AG20443 (cell line): ENCODE results near the gene USP6.
"Not testable (repeated sequence)": the region's sequence is repeated elsewhere in the genome, so short reads cannot be mapped to it uniquely, and the experiment has no call there.

Experiments used
- DNase-seq: peaks from one replicate; pipeline ENCODE4 v3.0.0; 2012; ENCODE audit warnings: low spot score, mixed read lengths

USP6 gene

DNA sequence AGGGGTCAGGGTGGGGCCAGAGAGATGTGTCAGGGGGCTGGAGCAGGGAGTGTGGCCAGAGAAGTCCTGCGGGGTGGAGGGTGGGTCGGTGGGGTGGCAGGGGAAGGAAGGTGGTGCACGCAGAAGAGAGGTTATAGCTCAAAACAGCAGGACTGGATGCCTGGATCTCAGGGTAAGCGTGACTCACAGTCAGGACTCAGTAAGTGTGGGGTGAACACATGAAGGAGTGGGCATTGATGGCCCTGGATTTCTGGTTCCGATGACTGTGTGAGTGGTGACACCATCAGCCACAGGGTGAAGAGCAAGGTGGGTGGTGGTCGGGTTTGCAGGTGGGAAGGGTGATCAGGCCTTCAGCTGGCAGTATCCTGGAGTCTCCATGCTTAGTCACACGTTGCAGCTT lies 6.2 kb downstream of the USP6 start:
- DNase-seq: not testable (repeated sequence)

DNA sequence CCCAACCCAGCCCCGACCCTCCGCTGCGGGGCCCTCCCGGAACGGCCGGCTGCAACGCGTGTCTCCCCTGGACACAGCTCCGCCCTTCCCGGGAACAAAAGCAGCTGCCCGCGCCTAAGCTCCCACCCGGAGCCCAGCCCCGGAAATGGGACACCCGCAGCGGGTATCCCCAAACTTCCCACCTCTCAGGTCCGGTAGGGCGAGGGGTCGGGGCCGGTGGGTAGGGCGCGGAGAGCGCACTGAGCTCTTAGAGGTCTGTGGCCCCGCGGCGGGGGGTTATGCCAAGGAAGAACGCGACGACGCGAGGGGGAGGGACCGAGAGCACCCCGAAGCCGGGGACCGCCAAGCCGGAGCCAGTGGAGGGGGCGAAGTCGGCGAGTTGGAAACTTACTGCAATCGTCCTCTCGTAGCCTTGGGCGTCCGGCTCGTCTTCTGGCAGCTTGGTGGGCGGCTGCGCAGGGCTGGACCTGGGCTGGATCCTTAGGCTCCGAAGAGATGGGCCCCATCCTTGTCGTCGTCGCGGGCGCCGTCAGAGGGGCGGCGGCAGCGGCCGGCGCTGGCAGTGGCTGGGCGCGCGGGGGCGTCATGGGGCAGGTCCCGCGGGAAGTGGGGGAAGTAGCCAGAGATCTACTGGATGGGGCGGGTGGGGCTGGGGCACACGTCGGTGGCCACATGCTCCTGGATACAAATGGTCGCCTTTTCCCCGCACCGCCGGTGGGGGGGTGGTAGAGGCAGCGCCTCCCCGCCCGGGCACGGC lies 6.9 kb downstream of the USP6 start:
- DNase-seq: peak; percentile 48

DNA sequence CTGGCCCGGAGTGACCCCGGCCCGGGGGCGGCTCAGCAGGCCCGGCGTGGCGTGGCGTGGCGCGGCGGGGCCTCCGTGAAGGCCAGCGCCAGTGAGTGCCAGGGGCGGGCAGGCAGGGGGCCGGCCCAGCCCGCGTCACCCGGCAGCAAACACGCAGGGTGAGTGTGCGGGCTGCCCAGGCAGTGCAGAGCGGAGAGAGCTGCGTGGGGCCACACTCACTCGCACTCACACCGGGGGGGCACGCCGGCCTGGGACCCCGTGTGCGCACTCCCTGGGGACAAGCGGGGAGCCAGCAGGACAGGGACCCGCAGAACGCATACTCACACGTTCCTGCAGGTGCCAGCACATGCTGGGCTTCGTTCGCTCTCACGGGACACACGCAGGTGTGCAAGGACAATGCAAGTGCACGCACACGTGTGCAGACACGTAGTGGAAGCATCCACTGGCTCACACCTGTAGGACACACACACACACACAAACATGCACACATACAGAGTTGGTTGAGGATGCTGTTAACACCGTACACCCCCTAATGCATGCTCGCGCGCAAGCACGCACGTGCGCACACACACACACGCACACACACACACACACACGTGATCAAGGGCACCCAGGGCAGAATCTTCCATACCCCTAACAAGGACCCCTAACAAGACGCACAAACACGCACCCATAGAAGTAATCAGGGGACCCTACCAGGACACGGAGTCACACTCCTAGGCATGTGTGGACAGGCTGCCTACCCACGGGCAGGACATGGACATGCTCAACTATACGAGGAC lies 7.7 kb downstream of the USP6 start:
- no peak for DNase-seq

DNA sequence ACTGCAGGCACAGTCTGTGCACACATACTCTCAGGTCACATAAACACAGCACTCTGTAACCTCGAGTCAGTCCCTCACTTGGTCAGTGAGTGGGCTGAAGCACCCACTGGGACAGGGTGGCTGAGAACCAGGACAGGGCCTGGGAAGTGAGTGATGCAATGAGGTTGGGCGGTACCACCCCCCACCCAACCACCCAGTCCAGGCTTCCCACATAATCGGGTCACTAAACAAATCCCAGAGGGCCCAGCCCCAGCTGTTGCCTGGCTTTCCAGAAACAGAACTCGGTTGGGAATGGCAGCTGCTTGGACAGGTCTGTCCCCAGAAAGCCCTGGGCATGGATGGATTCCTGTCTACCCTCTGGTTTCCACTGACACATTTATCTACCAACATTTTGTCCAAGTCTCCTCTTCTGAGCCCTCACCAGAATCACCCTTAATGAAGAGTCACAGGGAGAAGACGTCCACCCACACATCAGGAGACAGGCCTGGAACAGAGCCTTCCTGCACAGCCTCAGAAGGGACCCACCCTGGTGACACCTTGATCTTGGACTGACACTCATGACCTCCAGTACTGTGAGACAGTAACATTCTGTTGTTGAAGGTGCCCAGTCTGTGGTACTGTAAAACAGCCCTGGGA lies 8.4 kb downstream of the USP6 start:
- DNase-seq: not testable (repeated sequence)

DNA sequence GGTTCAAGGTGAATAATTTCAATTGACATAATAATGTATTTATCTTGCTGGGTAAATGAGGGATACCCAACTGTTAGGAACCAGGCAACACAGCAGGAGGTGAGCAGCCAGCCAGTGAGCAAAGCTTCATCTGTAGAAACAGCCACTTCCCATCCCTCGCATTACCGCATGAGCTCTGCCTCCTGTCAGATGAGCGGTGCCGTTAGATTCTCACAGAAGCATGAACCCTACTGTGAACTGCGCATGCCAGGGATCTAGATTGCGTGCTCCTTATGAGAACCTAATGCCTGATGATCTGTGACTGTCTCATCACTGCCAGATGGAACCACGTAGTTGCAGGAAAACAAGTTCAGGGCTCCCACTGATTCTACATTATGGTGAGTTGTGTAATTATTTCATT lies 9.1 kb downstream of the USP6 start:
- DNase-seq: not testable (repeated sequence)

DNA sequence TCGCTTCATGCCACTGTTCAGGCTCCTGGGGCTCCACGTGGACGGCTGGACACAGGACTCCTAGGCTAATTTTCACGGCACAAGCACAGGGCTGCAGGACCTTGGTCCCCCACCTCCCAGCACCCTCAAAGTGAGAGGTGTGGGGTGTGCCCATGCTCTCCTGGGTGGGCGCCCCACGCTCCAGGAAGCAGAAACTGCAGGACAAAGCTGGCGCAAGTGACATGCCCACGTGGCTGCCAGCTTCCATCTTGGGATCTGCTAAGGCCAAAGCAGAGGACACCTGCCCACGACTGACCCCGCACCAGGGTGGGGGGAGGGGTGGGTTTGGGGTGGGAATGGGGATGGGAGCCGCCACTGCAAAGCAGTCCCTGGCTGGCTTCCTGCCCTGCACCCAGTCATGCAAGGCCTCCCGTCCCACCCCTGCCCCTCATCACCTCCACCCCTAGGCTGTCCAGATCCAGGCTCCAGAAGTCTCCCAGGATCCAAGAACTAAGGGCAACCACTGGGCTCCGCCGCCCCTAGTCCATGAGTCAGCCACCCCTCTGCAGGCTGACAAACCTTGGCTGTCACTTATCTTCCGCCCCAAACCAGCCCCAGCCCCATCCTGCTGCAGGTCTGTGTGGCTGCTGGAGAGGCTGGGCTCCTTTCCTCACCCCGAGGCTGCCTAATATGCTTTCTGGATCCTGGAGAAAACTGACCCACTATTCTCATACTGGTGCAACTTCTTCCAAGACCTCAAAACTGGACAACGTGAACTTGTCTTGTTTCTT lies 11.1 kb downstream of the USP6 start:
- DNase-seq: no peak

- DNase-seq: no peak
Measured at GRCh38 chr17:5127910-5128309, 12.1 kb downstream of the USP6 start.

DNA sequence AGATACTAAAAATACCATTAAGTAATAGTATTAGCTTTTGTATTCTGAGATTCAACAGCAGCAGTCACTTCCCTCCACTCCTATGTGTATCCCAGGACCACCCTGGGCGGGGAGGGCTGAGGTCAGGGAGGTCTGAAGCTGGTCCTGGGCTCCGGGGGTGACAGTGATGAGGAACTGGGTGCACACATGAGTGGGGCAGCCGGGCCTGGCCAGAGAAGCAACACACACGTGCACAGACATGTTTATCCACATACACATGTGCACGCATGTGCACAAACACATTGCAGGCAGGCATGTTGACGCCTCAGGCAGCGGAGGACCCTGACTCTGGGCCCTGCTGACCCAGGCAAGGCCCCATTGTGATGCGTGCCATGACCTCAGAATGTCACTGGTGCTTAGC lies 12.6 kb downstream of the USP6 start:
- DNase-seq: not testable (repeated sequence)

DNA sequence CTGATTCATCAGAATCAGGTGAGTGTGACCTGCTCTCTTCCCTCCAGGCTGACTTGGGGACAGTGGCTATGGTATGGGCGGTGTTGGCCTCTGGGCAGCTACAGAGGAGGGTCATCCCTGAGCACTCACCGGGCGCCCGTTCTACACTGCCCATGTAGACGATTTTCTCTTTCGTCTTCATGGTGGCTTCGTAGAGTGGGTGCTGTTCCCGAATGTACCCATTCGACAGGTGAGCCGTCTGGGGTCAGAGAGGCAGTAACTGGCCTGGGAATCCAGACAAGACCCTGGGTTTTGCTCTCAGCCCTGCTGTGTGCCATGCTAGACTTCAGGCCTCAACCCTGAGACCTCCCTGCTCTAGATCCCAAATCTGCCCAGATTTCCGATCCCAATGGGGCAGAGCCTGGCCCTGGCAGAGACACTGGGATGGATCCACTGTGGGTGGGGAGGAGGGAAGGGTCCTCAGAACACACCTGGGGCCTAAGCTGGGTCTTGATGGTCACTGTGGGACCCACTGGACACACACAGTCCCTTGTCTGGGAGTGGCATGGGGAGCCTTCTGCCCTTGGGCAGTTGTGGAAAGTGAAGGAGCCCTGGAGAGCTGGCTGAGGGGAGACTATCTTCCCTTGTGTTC lies 13.2 kb downstream of the USP6 start:
- DNase-seq: no peak

DNA sequence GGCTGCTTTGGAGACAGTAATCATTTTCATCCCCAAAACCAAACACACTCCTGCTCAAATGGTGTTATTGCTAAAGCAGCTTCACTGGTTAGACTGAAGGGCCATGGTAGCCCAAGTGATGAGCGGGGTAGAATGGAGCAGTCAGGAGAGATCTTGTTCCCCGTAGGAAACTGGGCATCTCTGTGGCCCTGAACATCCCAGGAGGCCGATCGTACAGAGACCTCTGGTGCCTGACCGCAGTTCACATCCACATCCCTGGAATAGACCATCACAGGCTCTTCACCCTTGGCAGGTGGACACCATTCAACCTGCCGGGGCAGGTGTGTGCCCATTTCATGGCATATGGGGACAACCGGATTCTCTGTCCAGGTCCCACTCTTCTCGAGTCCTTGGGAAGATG lies 13.9 kb downstream of the USP6 start:
- DNase-seq: not testable (repeated sequence)

- DNase-seq: not testable (repeated sequence)
Measured at GRCh38 chr17:5130261-5130660, 14.4 kb downstream of the USP6 start.

GRCh38 chr17:5130687-5131086 lies 14.9 kb downstream of the USP6 start:
- DNase-seq: not testable (repeated sequence)

DNA sequence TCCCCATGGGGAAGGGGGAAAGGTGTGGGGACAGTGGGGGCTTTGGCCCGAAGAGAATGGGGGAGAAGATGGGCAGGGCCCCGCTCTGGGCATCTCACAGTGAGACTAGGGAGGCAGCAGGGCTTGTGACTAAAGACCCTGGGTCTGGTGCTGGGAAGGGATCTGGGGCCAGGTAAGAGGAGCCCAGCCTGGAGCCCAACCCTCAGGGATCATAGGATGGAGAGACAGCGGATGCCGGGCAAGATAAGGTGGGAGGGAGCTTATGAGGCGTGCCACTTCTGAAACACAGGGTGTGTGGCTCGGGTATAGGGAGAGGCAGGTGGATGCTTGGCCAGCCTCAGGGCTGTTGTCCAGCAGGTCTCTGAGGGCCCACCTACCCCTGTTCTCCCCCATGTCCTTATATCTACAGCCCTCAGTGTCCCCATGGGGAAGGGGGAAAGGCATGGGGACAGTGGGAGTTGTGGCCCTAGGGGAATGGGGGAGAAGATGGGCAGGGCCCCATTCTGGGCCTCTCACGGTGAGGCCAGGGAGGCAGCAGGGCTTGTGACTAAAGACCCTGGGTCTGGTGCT lies 15.4 kb downstream of the USP6 start:
- no peak for DNase-seq

DNA sequence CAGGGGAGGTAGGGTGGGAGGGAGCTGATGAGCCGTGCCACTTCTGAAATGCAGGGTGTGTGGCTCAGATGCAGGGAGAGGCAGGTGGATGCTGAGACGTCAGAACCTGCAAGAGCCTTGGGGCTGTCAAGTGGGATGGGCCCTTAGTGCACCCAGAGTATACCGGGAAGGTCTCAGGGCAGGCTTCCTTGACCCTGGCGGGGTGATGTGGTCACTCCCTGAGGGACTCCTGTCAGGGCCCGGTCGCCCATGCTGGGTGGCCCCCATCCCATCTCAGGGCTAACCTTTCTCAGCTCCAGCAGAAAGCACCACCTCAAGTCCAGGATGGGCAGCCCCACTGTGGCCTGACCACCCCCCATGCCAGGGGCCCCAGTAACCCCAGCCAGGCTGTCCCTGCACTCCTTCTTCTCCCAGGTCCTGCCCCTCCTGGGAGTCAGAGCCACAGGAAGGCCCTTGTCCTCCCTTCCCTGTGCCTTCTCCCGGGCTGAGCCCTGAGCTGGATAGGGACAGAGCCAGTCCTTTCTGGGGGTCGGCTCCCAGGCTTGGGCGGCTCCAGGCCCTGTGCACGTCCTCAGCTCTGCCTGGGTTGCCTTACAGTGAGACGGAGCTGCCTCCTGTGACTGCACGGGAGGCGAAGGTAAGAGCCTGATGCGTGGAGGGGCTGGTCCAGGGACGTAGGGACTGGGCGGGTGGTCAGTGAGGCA lies 16.1 kb downstream of the USP6 start:
- DNase-seq: not testable (repeated sequence)

GRCh38 chr17:5132503-5133225 lies 16.8 kb downstream of the USP6 start:
- DNase-seq: not testable (repeated sequence)

- no peak for DNase-seq
Measured at GRCh38 chr17:5133311-5133710, 17.5 kb downstream of the USP6 start.

DNA sequence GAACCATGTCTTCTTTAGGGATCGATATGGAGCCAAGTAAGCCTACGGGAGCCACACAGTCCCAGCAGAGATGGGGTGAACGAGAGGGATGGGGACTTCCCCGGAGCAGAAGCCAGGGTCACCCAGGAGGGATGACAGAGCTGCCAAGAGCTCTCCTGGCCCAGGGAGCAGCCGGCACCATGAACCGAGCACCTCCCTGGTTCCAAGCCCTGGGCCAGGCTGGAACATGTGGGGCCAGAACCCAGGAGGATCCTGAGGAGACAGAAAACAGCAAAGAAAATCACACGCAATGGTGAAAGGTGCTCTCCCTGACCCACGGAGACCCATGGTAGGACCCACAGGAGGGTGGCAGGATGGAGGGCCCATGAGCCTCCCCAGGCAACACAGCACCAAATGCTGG lies 18.1 kb downstream of the USP6 start:
- not testable (repeated sequence) for DNase-seq

DNA sequence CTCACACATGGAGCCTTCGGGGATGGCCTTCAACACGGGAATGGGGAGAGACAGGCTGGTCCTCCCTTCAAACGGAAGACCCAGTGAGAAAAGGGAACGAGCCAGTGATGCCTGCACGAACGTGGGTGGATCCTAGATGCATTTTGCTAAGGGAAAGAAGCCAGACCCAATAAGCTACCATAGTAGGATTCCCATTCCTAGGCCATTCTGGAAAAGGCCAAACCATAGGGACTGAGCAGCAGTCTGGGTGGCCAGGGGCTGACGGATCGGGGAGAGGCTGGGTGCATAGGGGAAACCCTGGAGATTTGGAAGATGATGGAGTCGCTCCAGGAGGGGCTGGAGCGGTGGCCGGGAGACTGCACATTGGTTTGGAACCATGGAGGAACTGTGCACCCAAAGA lies 18.7 kb downstream of the USP6 start:
- DNase-seq: not testable (repeated sequence)

GRCh38 chr17:5135131-5135712 lies 19.4 kb downstream of the USP6 start:
- not testable (repeated sequence) for DNase-seq
